ENCODE results near the gene PKMYT1.

PKMYT1 gene

GRCh38 chr16:2992383-2993081, 12.3 kb upstream of the PKMYT1 start:
- no peak for DNase-seq

- no peak for DNase-seq
Measured at GRCh38 chr16:2991566-2992261, 11.5 kb upstream of the PKMYT1 start.

GRCh38 chr16:2990891-2991290, 10.6 kb upstream of the PKMYT1 start:
- DNase-seq: no peak

- DNase-seq: no peak
Measured at GRCh38 chr16:2988590-2989099, 8.4 kb upstream of the PKMYT1 start.

- no peak for DNase-seq
Measured at GRCh38 chr16:2987833-2988232, 7.6 kb upstream of the PKMYT1 start.

GRCh38 chr16:2987286-2987685, 7.0 kb upstream of the PKMYT1 start:
- DNase-seq: no peak

GRCh38 chr16:2986623-2987188, 6.5 kb upstream of the PKMYT1 start:
- DNase-seq: no peak

GRCh38 chr16:2985893-2986355, 5.7 kb upstream of the PKMYT1 start:
- peak in 1 of 2 experiments; percentile 42 for DNase-seq

GRCh38 chr16:2985462-2985861, 5.2 kb upstream of the PKMYT1 start:
- no peak for DNase-seq

GRCh38 chr16:2983706-2984136, 3.5 kb upstream of the PKMYT1 start:
- peak; percentile 64 to 73 for DNase-seq

- DNase-seq: no peak
Measured at GRCh38 chr16:2982402-2982801, 2.2 kb upstream of the PKMYT1 start.

- DNase-seq: no peak
Measured at GRCh38 chr16:2981899-2982250, 1.6 kb upstream of the PKMYT1 start.

GRCh38 chr16:2981177-2981898, 1.1 kb upstream of the PKMYT1 start:
- no peak for DNase-seq

- DNase-seq: no peak
Measured at GRCh38 chr16:2979669-2980226, 498 bp downstream of the PKMYT1 start.

GRCh38 chr16:2977440-2977839, 2.8 kb downstream of the PKMYT1 start:
- peak in 1 of 2 experiments; percentile 66 for DNase-seq

- no peak for DNase-seq
Measured at GRCh38 chr16:2976673-2977072, 3.6 kb downstream of the PKMYT1 start.

GRCh38 chr16:2976201-2976600, 4.0 kb downstream of the PKMYT1 start:
- no peak for DNase-seq

GRCh38 chr16:2975161-2975795, 5.0 kb downstream of the PKMYT1 start:
- no peak for DNase-seq

- no peak for DNase-seq
Measured at GRCh38 chr16:2974319-2975056, 5.8 kb downstream of the PKMYT1 start.

GRCh38 chr16:2973605-2974318, 6.5 kb downstream of the PKMYT1 start:
- no peak for DNase-seq

GRCh38 chr16:2973093-2973492, 7.2 kb downstream of the PKMYT1 start:
- DNase-seq: no peak
